Hematopoietic multipotent progenitor cell treated with erythropoietin and hydrocortisone succinate and interleukin-3 and kit ligand, for 4 days (in vitro differentiated cells): ENCODE results near the gene RNF182.
"Not testable (repeated sequence)": the region's sequence is repeated elsewhere in the genome, so short reads cannot be mapped to it uniquely, and the experiment has no call there.

ENCODE experiments used
- DNase-seq: peaks from one replicate; pipeline ENCODE4 v3.0.0-alpha.2; 2015

Gene RNF182, protein sequence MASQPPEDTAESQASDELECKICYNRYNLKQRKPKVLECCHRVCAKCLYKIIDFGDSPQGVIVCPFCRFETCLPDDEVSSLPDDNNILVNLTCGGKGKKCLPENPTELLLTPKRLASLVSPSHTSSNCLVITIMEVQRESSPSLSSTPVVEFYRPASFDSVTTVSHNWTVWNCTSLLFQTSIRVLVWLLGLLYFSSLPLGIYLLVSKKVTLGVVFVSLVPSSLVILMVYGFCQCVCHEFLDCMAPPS

DNA sequence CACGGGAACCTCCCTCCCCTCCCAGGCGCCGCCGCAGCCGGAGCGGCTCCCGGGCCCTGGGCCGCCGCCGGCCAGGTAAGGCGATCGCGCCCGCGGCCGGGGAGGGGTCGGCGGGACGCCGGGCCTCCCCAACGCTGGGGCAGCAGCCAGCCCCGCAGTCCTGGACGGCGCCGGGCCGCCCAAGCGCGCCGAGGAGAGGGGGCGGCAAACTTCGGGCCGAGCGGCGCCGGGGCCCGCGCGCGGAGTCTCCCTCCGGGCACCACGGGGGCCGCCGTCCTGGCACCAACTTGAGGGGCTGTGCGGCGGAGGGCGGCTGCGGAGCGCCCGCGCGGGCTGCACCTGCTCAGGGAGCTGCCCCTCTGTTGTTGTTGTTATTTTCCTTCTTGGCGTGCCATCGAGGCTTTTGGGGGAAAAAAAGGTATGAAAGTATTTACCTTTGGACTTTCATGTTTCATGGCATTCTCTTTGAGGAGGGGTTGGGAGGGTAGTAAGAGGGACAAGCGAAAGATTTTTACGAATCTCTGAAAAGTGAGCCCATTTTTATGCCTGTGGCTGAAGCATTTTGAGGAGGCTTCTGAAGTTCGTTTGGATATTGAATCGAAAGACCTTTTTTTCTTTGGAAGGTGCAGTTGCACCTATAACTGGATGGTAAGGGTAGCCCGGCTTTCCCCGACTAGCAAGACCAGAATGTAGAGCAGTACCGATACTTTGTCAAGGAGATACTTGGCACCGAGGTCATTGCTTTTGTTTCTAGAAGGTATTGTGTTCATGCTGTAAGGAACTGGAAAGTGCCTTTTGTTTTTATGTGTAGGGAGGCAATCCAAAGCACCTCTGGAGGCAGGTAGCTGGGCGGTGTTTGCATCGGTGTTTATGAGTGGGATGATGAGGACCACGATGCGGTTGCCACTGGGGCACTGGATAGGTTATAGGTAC lies at the start of gene RNF182:
RNF182 (plus strand) TSS at position 4 of the 933 bp plus-strand sequence. CDS start 52,168 bp downstream, outside the sequence.
- no peak for DNase-seq

DNA sequence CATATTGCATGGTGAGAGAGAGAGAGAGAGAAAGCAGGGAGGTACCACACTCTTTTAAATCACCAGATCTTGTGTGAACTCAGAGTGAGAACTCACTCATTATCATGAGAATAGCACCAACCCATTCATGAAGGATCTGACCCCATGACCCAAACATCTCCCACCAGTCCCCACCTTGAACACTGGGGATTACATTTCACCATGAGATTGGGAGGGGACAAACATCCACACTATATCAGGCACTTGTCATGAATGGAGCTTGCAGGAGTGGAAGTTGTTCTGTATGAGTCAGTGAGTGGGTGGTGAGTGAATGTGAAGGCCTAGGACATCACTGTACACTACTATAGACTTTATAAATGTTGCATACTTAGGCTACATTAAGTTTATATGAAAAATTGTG lies 47.7 kb upstream of the RNF182 start:
- DNase-seq: no peak

DNA sequence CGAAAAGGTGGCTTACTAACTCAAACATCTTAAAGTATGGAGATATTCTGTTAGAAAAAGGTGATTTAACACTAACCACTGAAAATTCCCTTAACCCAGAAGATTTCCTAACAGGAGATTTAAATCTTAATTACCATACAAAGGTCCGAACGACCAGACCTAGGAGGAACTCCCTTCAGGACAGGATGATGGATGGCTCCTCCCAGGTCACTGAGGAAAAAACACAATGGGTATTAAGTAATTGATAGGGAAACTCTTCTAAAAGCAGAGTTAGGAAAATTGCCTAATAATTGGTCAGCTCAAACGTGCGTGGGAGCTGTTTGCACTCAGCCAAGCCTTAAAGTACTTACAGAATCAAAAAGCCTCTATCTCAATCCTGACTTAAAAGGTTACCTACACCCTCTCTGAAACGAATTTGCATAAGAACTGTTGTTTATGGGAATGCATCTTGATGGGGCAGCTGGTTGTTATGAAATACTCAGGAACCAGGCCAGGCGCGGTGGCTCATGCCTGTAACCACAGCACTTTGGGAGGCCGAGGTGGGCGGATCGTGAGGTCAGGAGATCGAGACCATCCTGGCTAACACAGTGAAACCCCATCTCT lies 44.6 kb upstream of the RNF182 start:
- DNase-seq: not testable (repeated sequence)

DNA sequence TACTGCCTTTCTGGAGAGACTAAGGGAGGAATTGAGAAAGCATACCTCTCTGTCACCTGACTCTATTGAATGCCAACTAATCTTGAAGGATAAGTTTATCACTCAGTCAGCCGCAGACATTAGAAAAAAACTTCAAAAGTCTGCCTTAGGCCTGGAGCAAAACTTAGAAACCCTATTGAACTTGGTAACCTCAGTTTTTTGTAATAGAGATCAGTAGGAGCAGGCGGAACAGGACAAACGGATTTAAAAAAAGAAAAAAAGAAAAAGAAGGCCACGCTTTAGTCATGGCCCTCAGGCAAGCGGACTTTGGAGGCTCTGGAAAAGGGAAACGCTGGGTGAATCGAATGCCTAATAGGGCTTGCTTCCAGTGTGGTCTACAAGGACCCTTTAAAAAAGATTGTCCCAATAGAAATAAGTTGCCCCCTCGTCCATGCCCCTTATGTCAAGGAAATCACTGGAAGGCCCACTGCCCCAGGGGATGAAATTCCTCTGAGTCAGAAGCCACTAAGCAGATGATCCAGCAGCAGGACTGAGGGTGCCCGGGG lies 43.1 kb upstream of the RNF182 start:
- no peak for DNase-seq

DNA sequence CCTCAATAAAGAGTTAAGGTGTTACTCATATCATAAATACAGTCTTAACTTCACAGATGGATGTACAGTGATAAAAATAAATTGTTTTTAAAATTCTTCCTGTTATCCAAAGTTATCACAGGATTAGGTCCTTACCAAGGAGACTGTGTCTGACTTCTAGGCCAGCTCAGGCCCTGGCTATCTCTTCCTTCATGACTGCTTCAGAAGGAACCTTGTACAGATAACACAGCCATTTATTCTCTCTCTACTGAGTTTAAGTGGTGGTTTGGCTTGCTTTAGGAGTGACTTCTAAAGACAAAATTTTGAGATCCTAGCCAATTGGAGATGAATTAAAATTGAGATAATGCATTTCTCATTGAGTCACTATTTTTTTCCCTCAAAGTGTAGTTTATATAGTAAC lies 40.8 kb upstream of the RNF182 start:
- peak; percentile 53 for DNase-seq

DNA sequence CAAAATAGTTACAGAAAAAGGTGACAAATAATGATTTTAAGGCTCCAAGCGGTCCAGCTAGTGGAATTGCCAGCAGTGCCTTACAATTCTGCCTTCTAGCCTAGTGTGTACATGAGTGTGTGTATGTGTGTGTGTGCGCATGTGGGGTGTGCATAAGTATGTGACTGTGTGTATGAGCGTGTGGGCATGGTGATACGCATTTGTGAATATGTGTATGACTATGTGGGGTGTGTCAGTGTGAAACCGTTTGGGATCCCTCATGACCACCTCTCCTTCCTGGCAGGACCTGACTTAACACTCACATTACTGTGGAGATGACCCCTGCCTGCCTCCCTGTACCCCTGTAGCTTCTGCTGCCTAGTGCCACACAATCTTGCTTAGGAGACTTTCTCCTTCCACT lies 40.4 kb upstream of the RNF182 start:
- DNase-seq: no peak

DNA sequence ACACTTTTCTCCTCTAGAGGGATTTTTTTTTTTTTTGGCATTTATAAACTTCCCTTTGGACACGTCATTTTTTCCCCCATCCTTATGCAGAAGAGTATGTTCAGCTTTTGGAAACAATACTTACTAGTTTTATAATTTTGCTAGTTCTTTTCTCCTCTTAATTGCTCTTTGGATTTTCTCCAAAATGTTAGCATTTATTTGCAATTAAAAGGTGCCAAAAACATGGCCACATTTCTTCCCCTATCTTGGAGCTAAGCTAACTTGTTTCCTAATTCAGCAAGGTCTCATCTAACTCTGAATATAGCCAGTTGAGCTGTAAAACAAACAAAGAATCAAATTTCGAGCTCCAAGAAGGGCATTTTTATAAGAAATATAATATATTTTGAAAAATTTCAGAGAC lies 39.2 kb upstream of the RNF182 start:
- no peak for DNase-seq

DNA sequence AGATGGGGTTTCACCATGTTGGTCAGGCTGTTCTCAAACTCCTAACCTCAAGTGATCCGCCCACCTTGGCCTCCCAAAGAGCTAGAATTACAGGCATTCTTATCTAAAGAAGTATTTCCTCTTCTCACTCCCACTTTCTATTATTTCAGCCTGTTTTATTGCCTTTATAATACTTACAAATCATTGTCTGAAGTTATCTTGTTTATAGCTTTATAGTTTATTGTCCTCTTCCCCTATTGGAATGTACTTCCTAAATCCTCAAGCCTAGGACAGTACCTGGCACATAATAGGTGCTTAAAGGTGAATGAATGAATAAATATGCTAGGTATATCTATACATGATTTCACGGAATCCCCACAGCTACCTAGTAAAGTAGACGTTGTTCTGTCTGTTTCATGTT lies 37.8 kb upstream of the RNF182 start:
- DNase-seq: no peak

DNA sequence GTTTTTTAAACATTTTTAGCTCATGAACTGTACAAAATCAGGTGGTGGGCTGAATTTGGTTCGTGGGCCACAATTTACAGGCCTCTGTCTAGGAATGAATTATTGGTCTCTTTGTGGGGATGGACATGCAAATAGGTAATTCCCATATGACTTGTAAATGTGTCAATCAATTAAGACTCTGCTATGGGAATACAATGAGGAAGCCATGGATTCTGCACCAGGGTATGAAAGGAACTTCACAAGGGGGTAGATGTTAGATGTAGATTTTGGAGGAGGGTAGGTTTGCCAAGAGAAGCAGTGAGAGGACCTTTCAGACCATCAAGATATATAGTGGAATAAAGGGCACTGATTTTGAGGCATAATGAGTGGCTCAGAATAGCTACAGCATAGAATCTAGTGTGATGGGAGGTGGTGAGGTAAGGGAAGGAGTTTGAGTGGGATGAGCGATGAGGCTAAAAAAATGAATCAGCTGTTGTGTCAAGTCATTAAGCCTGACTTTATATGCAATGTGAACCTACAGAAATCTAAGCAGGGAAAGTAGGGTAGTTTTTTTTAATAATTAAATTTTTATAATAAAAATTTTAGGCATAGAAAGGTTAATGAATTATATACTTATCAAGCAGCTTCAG lies 32.6 kb upstream of the RNF182 start:
- no peak for DNase-seq

DNA sequence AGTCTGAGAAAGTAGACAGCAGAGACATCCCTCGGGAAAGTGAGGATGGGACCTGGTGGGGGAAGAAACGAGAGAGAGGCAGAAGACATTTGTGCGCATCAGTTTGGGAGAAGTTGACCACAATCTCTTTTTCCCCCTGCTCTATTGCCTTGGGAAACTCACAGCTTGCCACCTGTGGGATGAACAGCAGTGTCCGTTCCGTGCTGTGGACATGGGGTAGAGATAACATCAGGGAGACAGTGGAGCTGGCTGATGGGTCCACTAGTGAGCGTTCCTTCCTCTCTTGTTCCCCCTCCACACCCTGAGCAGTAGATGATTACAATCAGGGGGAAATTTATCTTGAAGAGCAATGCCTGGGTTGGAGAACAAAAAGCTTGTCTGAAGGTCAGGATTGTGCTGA lies 21.8 kb upstream of the RNF182 start:
- no peak for DNase-seq

DNA sequence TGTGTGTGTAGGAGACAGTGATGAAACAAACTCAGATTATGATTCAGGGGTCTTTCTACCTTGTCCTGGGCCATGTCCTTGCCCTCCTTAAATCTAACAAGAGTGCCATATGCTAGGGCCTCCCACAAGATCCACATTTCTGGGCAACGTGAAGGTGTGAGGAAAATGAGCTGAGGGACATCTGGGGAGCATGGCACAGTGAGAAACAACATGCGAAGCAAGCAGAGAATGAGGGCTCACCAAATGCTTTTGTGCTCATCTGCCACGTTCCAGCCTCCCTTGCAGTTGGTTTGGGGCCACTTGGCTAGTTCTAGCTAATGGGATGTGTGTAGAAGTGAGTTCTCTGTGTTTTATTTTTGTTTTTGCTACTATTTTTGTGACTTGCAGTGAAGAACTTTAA lies 21.4 kb upstream of the RNF182 start:
- DNase-seq: no peak

DNA sequence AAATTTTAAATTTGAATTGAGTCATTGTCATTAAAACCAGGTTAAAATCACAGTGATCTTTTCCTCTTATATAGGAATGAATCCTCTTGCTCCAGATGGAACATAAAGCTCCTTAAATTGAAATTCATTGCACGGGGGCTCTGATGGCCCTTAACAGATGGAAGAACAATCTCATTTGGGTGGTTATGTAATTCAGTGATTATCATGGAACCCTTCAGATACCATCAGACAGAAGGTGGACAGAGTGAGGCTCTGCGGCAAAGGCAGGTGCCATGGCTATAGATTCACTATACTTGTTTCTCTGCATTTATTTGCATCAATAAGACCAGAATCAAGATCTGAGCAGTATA lies 17.8 kb upstream of the RNF182 start:
- DNase-seq: no peak

DNA sequence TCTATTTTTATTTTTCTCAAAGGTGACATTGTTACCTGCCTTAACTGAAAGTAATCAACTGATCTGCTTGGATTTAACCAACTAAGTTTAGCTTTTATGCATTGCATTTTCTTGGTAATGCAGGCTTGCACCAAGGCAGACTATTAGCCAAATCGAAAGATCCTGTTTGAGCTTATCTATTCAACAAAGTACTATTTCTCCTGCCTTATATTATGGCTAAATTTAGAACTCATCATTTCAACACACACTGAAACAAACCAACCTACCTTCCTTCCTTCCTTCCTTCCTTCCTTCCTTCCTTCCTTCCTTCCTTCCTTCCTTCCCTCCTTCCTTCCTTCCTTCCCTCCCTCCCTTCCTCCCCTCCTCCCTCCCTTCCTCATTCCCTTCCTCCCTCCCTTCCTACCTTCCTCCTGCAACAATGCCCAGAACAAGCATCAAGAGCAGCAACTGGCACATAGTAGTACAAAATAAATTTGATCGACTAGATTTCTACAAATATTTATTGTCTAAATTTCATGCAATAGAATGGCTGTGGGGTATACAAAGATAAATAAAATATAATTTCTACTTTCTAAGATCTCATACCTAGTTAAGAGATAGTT lies 17.0 kb upstream of the RNF182 start:
- no peak for DNase-seq

DNA sequence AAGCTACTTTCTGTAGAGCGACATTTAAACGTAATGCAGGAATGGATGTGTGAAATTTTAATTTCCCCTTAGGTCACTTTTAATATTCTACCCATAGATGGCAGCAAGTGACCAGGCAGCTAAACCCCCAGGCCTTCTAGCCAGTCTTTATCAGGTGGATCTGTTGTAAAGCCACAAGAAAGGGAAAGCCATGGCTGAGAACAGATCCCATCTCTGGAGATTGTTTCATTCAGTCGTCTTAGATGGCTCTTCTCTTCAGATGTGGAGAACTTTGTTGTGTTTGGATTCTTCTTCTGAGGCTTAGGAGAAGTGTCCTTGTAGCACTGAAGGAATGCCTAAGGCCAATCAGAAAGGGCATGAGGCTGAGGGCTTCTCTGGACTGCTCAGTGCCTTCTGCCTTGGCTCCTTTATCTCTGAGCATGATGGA lies 15.8 kb upstream of the RNF182 start:
- DNase-seq: peak; percentile 87

DNA sequence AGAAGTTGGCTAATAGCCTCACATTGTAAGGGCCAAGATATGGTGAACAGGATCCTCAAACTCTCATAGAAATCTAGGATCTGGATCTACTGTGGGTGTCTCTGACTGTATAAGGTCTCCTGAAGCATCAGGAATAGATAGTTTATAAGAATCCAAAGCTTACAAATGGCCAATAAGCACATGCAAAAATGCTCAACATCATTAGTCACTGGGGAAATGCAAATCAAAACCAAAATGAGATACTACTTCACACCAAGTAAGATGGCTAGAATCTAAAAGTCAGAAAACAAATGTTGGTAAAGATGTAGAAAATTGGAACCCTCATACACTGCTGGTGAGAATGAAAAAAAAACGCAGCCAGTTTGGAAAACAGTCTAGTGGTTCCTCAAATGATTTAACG lies 14.3 kb upstream of the RNF182 start:
- DNase-seq: no peak

DNA sequence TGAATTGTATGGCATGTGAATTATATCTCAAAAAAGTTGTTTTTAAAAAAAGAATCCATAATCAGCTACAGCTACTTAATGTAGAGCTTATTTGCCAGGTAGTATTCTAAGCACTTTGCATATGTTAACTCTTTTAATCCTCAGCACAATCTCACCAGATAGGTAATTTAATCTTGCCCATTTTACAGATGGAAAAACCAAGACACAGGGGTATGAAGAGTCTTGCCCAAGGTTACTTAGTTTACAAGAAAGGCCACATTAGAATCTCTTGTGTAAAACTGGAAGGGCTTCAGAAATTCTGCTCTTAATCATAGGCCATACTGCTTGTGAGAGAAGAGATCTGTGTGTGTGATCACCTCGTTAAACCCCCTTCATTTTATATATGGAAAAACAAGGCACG lies 13.4 kb upstream of the RNF182 start:
- no peak for DNase-seq

DNA sequence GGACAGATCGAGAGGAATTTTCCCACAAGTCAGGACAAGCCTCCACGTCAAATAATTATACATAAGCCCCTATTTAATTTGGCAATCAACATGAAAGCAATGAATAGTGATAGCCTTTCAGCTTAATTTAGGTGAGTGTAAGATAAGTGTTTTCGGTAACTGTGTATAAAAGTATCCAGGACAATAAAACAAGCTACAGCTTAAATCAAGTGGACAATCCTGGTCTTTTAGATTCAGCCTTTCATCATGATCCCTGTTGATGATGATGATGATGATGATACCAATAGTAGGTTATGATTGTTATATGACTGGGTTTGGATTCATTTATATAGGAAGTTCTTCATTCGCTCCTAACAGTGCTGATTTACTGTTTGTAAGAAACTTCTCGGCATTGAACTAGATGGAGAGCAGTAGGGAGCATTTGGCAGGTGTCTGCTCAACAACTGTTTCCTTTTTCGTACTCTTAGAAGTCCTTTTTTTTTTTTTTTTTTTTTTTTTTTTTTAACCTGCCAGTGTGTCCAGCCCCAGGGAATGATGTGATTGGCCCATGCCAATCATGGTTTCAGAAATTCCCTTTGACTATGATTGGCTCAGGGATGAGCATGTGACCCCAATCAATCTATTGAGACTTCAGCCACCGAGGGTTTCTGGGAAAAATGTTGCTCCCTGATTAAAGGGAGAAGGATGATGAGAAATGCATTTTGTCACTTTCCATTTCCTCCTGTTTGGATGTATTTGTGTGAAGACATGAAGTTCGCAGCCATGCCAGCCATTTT lies 11.3 kb upstream of the RNF182 start:
- DNase-seq: no peak

DNA sequence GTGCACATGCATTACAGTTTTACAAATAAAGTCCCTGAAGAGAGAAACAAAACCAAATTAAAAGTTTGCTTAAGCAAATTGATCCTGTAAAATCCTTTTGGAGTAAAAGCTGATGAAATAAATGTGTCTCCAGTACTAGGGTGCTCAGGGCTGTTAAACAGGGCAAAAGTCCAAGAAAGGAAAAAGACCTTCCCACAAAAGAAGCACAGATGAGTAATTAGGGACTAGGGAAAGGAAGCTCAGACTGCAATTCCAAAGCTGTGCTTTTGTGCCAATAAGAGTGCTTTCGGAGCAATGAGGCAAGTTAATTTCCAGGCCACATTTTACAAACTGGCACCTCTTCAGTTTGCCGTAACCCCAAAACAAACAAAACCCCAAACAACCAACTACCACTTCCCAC lies 10.4 kb upstream of the RNF182 start:
- no peak for DNase-seq

DNA sequence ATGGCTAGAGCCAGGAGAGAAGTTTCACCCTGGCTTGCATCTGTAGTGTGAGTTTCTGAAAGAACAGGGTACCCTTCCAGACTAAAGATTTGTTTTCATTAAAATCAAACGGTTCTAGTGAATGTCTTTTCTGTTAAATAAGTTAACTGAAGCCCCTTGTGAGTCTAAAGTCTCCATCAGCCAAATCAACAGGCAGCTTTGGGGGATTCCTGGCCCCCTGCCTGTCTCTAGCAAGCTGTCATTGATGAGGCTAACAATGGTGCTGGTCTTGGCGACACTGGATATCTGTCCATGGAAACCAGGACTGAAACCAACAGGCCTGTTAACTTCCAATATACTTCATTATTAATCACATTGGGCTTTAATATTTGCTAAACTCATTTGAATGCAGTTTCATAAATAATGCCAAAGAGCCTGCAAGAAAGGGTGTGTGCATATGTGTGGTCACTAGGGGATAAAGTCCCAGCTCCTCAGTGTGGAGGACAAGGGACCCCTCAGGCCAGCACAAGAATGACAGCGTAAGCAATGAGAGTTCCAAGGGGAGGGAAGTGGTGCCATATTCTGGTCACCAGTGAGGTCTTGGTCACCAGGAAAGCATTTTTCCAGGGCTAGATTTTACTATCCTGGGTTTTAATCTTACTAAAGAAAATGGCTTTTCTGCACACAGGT lies 9.1 kb upstream of the RNF182 start:
- peak; percentile 12 for DNase-seq

DNA sequence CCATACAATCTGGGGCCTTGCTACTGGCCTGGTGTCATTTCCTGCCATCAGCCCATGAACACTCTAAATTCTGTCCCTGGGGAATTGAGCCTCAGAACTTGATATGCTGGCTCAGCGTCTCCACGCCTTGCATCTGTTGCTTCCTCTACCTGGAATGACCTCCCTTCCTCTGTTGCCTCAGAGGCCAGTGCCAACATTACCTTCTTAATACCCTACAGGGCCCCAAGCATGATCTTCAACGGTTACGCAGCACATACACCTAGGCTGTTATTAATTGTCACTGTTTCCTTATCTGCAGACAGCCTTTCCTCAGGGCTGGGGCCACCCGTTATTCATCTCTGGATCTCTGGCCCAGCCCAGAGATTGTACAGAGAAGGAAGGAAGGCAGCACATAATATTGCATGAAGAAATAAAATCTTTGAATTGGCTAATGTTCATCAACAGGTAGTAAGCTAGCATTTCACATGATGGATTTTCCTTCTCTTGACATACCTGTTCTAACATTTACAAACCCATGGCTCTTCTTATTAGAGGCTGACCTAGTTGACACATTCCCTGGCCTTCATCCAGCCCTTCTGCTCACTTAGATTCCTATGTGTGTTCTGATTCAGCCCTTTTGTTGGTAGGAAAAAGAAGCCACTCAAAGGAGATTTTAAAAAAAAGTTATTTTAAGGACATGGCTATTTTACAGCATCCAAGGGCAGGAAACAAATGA lies 8.4 kb upstream of the RNF182 start:
- DNase-seq: no peak

DNA sequence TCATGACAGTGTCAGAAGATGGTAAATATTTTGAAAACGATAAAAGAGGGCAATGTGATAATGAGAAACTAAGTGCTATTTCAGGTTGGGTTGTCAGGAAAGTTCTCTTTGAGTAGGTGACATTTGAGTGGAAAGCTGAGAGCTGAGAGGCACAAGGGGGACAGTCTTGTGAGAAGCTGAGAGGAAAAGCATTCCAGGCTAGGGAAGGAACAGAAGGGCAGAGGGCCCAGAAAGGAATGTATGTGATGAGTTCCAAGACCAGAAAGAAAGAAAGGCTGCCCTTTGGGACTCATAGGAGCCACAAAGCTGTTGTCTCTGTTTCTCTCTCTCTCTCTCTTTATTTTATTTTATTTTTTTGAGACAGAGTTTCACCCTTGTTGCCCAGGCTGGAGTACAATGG lies 7.6 kb upstream of the RNF182 start:
- DNase-seq: no peak
